HG03039 (cell line): Measurements from ENCODE around the gene TRAPPC10.

Experiments used
- ATAC-seq: cut with Tn5 transposase; IDR thresholded peaks from one replicate; pipeline ENCODE4 v1.9.1; 2021; ENCODE audit warnings: mild to moderate bottlenecking, moderate library complexity; ENCODE audit not compliant: unreplicated experiment

TRAPPC10 gene

GRCh38 chr21:44002511-44002910 is 9.6 kb upstream of the TRAPPC10 start:
- no peak for ATAC-seq

- ATAC-seq: no peak
These were observed 8.7 kb upstream of the TRAPPC10 start for GRCh38 chr21:44003307-44003966.

GRCh38 chr21:44005071-44005470 is 7.0 kb upstream of the TRAPPC10 start:
- no peak for ATAC-seq

- ATAC-seq: no peak
These were observed 6.5 kb upstream of the TRAPPC10 start for GRCh38 chr21:44005593-44005992.

GRCh38 chr21:44006017-44006619 is 6.0 kb upstream of the TRAPPC10 start:
- ATAC-seq: no peak

- no peak for ATAC-seq
These were observed 5.5 kb upstream of the TRAPPC10 start for GRCh38 chr21:44006656-44007055.

- no peak for ATAC-seq
These were observed 1.7 kb upstream of the TRAPPC10 start for GRCh38 chr21:44010429-44010828.

GRCh38 chr21:44011123-44011522 is 986 bp upstream of the TRAPPC10 start:
- ATAC-seq: no peak

GRCh38 chr21:44012474-44013379 is 618 bp downstream of the TRAPPC10 start:
- ATAC-seq: peak; percentile 55

- no peak for ATAC-seq
These were observed 1.4 kb downstream of the TRAPPC10 start for GRCh38 chr21:44013380-44014088.

- no peak for ATAC-seq
These were observed 5.5 kb downstream of the TRAPPC10 start for GRCh38 chr21:44017601-44018000.

GRCh38 chr21:44018127-44018526 is 6.0 kb downstream of the TRAPPC10 start:
- ATAC-seq: no peak

GRCh38 chr21:44018813-44019567 is 6.9 kb downstream of the TRAPPC10 start:
- no peak for ATAC-seq

GRCh38 chr21:44019568-44019958 is 7.5 kb downstream of the TRAPPC10 start:
- ATAC-seq: no peak

GRCh38 chr21:44020551-44020950 is 8.4 kb downstream of the TRAPPC10 start:
- no peak for ATAC-seq

- ATAC-seq: no peak
These were observed 9.0 kb downstream of the TRAPPC10 start for GRCh38 chr21:44021064-44021463.

- no peak for ATAC-seq
These were observed 12.1 kb downstream of the TRAPPC10 start for GRCh38 chr21:44024257-44024656.

GRCh38 chr21:44024887-44025353 is 12.8 kb downstream of the TRAPPC10 start:
- ATAC-seq: no peak

GRCh38 chr21:44027607-44028286 is 15.6 kb downstream of the TRAPPC10 start:
- no peak for ATAC-seq

GRCh38 chr21:44028287-44028659 is 16.2 kb downstream of the TRAPPC10 start:
- no peak for ATAC-seq
